ENCODE results near the gene NDUFB1.
A peak's percentile ranks its signal among the peaks of the same experiment; 100 is the strongest.

DNA sequence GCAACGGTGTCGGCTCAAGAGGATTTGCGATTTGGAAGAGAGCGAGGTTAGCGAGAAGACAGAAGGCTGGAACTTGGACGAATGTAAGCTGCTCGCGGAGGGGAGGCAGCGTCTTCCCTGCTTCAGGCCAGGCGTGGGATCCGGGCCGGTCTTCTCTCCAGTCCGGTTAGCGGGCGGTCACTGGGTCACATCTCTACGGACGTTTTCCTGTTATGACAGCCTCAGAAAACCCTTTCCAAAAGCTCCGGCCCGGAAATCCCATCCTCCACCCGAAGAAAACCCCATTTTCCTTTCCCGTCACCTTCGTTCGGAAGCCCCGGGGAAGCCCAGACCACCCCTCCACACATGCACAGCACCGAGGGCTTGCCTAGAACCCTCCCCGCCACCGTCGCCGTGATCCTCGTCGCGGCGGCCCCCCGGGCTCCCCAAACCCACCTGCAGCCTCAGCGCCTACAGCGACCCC is 268 bp downstream of the NDUFB1 start:
- TF ChIP-seq RXRA (CRISPR knock-in tag; IDR thresholded peaks at IDR 0.05) (no peak), ZNF567 (CRISPR knock-in tag; IDR thresholded peaks at IDR 0.05; ENCODE audit: borderline replicate concordance) (no peak), HMG20A (CRISPR knock-in tag; IDR thresholded peaks at IDR 0.05; ENCODE audit: borderline replicate concordance) (no peak), TBL1XR1 (IDR thresholded peaks at IDR 0.05; ENCODE audit: borderline replicate concordance, low read length, partially characterized antibody) (no peak), SIN3A (IDR thresholded peaks at IDR 0.05; ENCODE audit: borderline replicate concordance, low read depth, low read length) (0 out of 2 replicates have a peak, but pooled peaks have one; percentile 6), MBD4 (IDR thresholded peaks at IDR 0.05; ENCODE audit: borderline replicate concordance, low read length) (no peak), SMARCC2 (IDR thresholded peaks at IDR 0.05) (no peak), HNRNPK (IDR thresholded peaks at IDR 0.05; ENCODE audit: low read depth, low read length, poor library complexity, severe bottlenecking) (no peak), PTBP1 (IDR thresholded peaks at IDR 0.05; ENCODE audit: low read depth, low read length, poor library complexity, severe bottlenecking) (no peak), KLF16 (CRISPR knock-in tag; IDR thresholded peaks at IDR 0.05) (no peak)
- TF ChIP-seq, protein P1, sequence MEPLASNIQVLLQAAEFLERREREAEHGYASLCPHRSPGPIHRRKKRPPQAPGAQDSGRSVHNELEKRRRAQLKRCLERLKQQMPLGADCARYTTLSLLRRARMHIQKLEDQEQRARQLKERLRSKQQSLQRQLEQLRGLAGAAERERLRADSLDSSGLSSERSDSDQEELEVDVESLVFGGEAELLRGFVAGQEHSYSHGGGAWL (CRISPR knock-in tag; IDR thresholded peaks at IDR 0.05) = no peak
- TF ChIP-seq, protein P2, sequence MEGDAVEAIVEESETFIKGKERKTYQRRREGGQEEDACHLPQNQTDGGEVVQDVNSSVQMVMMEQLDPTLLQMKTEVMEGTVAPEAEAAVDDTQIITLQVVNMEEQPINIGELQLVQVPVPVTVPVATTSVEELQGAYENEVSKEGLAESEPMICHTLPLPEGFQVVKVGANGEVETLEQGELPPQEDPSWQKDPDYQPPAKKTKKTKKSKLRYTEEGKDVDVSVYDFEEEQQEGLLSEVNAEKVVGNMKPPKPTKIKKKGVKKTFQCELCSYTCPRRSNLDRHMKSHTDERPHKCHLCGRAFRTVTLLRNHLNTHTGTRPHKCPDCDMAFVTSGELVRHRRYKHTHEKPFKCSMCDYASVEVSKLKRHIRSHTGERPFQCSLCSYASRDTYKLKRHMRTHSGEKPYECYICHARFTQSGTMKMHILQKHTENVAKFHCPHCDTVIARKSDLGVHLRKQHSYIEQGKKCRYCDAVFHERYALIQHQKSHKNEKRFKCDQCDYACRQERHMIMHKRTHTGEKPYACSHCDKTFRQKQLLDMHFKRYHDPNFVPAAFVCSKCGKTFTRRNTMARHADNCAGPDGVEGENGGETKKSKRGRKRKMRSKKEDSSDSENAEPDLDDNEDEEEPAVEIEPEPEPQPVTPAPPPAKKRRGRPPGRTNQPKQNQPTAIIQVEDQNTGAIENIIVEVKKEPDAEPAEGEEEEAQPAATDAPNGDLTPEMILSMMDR (CRISPR knock-in tag; IDR thresholded peaks at IDR 0.05) = 0 out of 2 replicates have a peak, but pooled peaks have one; percentile 14

All from HepG2 (cell line).